Type B pancreatic cell (in vitro differentiated cells): ENCODE measurements around the gene NCKAP5L. TPM values are rescaled to one million over a fixed set of nuclear protein-coding genes. Genes with fewer than 3 reads are reported as not detected.

Experiments
- DNase-seq: peaks from one replicate; pipeline ENCODE4 v3.0.0; 2021; ENCODE audit warnings: mixed read lengths; ENCODE audit not compliant: unreplicated experiment; ENCODE audit errors: extremely low spot score
- H3K27ac Mint-ChIP-seq: 2 replicates; pipeline ENCODE4 v1.8.0; 2021; ENCODE audit warnings: mild to moderate bottlenecking, mixed read lengths
- H3K27me3 Mint-ChIP-seq: 2 replicates; pipeline ENCODE4 v1.8.0; 2021; ENCODE audit warnings: mixed read lengths
- H3K36me3 Mint-ChIP-seq: 2 replicates; pipeline ENCODE4 v1.8.0; 2021; ENCODE audit warnings: mixed read lengths
- H3K4me1 Mint-ChIP-seq: one replicate; pipeline ENCODE4 v1.8.0; 2021; ENCODE audit warnings: mixed read lengths; ENCODE audit not compliant: unreplicated experiment
- H3K4me3 Mint-ChIP-seq: 2 replicates; pipeline ENCODE4 v1.8.0; 2021; ENCODE audit warnings: mild to moderate bottlenecking, mixed read lengths
- H3K9me3 Mint-ChIP-seq: 2 replicates; pipeline ENCODE4 v1.8.0; 2021; ENCODE audit warnings: mixed read lengths
- total RNA-seq: library from RNA; stranded (reverse); gene quantifications from 2 replicates; pipeline ENCODE4 v1.2.1, GENCODE V29; 2021; ENCODE audit warnings: low replicate concordance
- TF ChIP-seq, protein P1 (sequence below): fragments of 200-600 bp; sonication (generic); conservative IDR thresholded peaks from 2 replicates; pipeline ENCODE4 v1.5.0; 2021; ENCODE audit warnings: antibody characterized with exemption, mild to moderate bottlenecking

NCKAP5L gene
- total RNA-seq, 1 donor from 2014 or later, result 28.8 TPM

DNA sequence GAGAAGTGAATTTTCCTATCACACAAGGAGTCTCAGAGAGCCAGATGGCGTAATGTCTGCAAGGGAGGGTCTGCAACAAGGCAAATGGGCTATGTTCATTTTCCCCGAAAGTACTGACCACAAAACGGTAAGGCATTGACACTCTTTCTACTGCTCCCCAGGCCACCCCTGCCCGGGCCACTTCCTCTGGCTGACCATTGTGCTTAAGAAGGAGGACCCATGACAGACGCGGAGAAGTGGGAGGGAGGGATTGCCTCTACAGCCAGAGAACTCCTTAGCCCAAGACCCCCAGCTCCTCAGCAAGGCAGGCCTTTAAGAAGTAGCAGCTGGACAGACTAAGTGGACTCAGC, 1.2 kb downstream of the NCKAP5L start:
- Mint-ChIP-seq H3K4me1 (peaks cover 30% of the 10 kb centered on the region), H3K27me3 (no peaks in the 10 kb centered on the region), H3K9me3 (no peaks in the 10 kb centered on the region), H3K36me3 (peaks cover 6% of the 10 kb centered on the region), H3K4me3 (peak overlapping the region; percentile 93), H3K27ac (peak overlapping the region; percentile 56)
- DNase-seq, result no peak
- TF ChIP-seq, protein P1, sequence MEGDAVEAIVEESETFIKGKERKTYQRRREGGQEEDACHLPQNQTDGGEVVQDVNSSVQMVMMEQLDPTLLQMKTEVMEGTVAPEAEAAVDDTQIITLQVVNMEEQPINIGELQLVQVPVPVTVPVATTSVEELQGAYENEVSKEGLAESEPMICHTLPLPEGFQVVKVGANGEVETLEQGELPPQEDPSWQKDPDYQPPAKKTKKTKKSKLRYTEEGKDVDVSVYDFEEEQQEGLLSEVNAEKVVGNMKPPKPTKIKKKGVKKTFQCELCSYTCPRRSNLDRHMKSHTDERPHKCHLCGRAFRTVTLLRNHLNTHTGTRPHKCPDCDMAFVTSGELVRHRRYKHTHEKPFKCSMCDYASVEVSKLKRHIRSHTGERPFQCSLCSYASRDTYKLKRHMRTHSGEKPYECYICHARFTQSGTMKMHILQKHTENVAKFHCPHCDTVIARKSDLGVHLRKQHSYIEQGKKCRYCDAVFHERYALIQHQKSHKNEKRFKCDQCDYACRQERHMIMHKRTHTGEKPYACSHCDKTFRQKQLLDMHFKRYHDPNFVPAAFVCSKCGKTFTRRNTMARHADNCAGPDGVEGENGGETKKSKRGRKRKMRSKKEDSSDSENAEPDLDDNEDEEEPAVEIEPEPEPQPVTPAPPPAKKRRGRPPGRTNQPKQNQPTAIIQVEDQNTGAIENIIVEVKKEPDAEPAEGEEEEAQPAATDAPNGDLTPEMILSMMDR, result no peak

DNA sequence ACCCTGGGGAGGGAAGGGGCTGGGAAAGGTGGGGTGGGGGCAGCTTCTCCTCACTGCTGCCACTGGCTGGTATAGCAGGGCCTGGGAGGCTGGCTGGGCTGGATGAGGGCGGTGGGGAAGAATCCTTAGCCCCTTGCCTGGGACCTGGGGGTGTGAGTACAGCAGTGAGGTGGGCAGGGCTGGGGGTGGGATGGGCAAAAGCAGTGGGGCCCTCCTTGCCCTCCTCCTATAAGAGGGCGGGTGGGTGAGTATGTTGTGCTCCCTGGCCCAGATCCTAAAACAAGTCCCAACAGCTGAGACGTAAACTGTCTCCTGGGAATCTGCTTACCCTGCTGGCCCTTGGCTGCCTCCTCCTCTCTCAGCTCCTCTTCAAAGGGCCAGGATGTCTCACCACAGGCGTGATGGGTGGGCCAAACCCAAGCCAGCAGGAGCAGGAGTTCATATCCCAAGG, 2.2 kb downstream of the NCKAP5L start:
- TF ChIP-seq, protein P1, result no peak
- no peaks in the 10 kb centered on the region for H3K9me3 Mint-ChIP-seq
- H3K27ac Mint-ChIP-seq, result no peak overlapping the region
- no peak for DNase-seq
- H3K36me3 Mint-ChIP-seq, result peaks cover 7% of the 10 kb centered on the region
- peaks cover 30% of the 10 kb centered on the region for H3K4me1 Mint-ChIP-seq
- peak overlapping the region; percentile 93 for H3K4me3 Mint-ChIP-seq
- H3K27me3 Mint-ChIP-seq, result no peaks in the 10 kb centered on the region

DNA sequence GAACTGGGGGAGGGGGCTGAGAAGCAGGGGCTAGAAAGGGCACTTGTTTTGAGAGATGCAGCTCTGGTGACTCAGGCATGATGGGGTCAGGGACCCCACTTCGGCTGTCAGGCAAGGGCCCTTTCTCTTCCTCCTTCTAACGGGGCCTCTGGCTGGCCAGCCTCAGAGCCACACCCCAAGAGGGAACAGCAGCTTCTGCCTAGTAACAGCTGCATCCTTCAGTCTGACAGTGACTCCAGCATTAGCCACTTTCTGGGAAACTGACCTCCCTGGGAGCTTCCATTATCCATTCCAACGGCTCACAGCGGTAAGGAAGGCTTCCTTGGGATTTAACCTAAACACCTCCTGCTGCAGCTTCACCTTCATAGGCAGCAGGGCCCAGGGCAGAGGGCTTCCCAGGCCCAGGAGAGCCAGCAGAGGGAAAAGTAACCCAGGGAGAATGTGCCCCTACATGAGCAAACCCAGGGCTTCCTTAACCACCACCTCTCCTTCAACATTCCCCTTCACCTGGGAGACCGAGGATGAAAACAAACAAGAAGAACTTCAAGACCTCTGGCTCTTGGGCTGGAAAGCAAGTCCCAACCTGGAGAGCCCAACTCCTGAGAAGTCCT, 2.7 kb downstream of the NCKAP5L start:
- TF ChIP-seq, protein P1, result no peak
- no peak for DNase-seq
- peaks cover 30% of the 10 kb centered on the region for H3K4me1 Mint-ChIP-seq
- peak overlapping the region; percentile 44 for H3K4me3 Mint-ChIP-seq
- H3K9me3 Mint-ChIP-seq, result no peaks in the 10 kb centered on the region
- H3K27ac Mint-ChIP-seq, result no peak overlapping the region
- no peaks in the 10 kb centered on the region for H3K27me3 Mint-ChIP-seq
- peaks cover 7% of the 10 kb centered on the region for H3K36me3 Mint-ChIP-seq

DNA sequence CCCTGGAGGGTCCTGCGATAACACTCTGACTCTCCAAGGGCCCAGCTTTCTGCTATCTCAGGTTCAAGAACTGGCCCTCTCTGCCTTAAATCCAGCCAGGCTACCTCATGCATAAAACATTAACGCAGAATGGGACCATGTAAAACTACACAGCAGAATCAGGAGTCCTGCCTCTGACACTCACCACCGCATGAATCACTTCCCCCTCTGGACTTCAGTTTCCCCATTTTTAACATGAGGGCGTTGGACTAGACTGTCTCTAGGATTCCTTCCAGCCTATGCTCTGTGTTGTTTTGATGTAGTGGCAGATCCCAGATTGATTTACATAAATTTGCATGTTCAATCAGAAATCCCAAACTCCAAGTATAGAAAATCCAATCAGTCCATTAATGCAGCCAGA, 3.3 kb downstream of the NCKAP5L start:
- peaks cover 7% of the 10 kb centered on the region for H3K36me3 Mint-ChIP-seq
- H3K9me3 Mint-ChIP-seq, result no peaks in the 10 kb centered on the region
- H3K27me3 Mint-ChIP-seq, result no peaks in the 10 kb centered on the region
- DNase-seq, result no peak
- no peak overlapping the region for H3K27ac Mint-ChIP-seq
- TF ChIP-seq, protein P1, result no peak
- H3K4me3 Mint-ChIP-seq, result no peak overlapping the region
- H3K4me1 Mint-ChIP-seq, result peaks cover 30% of the 10 kb centered on the region

DNA sequence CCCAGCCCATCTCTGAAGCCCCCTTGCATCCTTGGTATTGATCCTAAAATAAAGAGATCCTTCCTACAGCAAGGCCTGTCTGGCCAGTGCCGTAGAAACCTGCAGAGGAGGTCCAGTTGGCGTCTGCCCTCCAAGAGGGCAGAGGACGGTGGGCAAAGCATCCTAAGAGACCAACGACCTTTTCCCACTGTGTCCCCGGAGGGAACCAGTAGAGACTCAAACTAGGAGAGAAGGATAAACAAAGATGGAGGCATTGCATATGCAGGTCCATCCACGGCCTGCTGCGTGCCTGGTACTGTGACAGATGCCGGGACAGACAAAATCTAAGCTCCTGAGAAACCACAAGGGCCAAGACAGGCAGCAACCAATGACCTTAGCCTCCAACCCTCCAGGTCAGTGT, 3.8 kb downstream of the NCKAP5L start:
- Mint-ChIP-seq H3K9me3 (no peaks in the 10 kb centered on the region), H3K4me1 (peaks cover 34% of the 10 kb centered on the region), H3K4me3 (peak overlapping the region; percentile 24), H3K36me3 (peaks cover 8% of the 10 kb centered on the region), H3K27me3 (no peaks in the 10 kb centered on the region), H3K27ac (no peak overlapping the region)
- DNase-seq, result no peak
- TF ChIP-seq, protein P1, result no peak
